GM12891 (cell line): ENCODE results near the gene RAB26.

Experiments
- POLR2A ChIP-seq: IDR thresholded peaks from 2 replicates; pipeline ENCODE4 v1.6.1; 2011; ENCODE audit warnings: low read depth, low read length, control low read depth
- POLR2AphosphoS5 ChIP-seq: IDR thresholded peaks from 2 replicates; pipeline ENCODE4 v1.6.1; 2011; ENCODE audit warnings: low read depth, low read length, control low read depth
- SPI1 ChIP-seq: IDR thresholded peaks from 2 replicates; pipeline ENCODE4 v1.6.1; 2011; ENCODE audit warnings: low read depth, low read length, control low read depth

GRCh38 chr16:2181952-2182351 lies 33.5 kb downstream of the RAB26 start:
- TF ChIP-seq POLR2A = no peak
- no peak for TF ChIP-seq POLR2AphosphoS5
- no peak for TF ChIP-seq SPI1
